Measurements from ENCODE around the gene KLF4.

Gene KLF4

GRCh38 chr9:107447081-107447480 is 42.5 kb downstream of the KLF4 start:
- DNase-seq, result no peak

- DNase-seq, result no peak
These were observed 43.1 kb downstream of the KLF4 start for GRCh38 chr9:107446491-107446890.

- no peak for DNase-seq
These were observed 45.8 kb downstream of the KLF4 start for GRCh38 chr9:107443786-107444185.

GRCh38 chr9:107439991-107440456 is 49.5 kb downstream of the KLF4 start:
- DNase-seq, result no peak

- DNase-seq, result no peak
These were observed 51.1 kb downstream of the KLF4 start for GRCh38 chr9:107438211-107439031.

- DNase-seq, result no peak
These were observed 51.9 kb downstream of the KLF4 start for GRCh38 chr9:107437716-107438115.

- no peak for DNase-seq
These were observed 54.2 kb downstream of the KLF4 start for GRCh38 chr9:107435415-107435814.

All from NCI-H446 (cell line).